ENCODE results near the gene ZNF597.
"Not testable (repeated sequence)": the region's sequence is repeated elsewhere in the genome, so short reads cannot be mapped to it uniquely, and the experiment has no call there.

The ZNF597 gene

GRCh38 chr16:3475604-3476375 lies 32.5 kb upstream of the ZNF597 start:
- DNase-seq, result no peak

GRCh38 chr16:3474870-3475269 lies 31.6 kb upstream of the ZNF597 start:
- not testable (repeated sequence) for DNase-seq

GRCh38 chr16:3474136-3474779 lies 31.0 kb upstream of the ZNF597 start:
- no peak for DNase-seq

GRCh38 chr16:3473596-3473943 lies 30.3 kb upstream of the ZNF597 start:
- DNase-seq, result not testable (repeated sequence)

- no peak for DNase-seq
These were observed 29.7 kb upstream of the ZNF597 start for GRCh38 chr16:3472878-3473595.

- no peak for DNase-seq
These were observed 28.3 kb upstream of the ZNF597 start for GRCh38 chr16:3471518-3472176.

DNA sequence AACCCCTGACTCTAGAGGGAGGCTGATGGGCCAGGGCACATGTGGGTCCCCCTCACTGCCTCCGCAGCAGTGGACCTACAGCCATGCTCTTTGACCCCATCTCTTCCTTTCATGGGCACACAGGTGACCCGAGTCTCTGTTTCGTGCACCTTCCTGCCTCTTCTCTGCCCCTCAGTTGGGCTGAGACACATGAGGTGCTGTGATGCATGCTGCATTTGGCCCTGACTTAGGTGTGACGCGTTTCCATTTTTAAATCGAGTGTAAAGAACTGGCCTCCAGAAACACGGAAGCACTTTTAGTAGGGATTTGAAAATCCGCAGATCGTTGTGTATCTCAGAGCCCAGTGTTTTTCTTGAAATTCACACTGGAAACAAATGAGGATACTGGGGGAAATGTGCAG lies 27.4 kb upstream of the ZNF597 start:
- no peak for DNase-seq

DNA sequence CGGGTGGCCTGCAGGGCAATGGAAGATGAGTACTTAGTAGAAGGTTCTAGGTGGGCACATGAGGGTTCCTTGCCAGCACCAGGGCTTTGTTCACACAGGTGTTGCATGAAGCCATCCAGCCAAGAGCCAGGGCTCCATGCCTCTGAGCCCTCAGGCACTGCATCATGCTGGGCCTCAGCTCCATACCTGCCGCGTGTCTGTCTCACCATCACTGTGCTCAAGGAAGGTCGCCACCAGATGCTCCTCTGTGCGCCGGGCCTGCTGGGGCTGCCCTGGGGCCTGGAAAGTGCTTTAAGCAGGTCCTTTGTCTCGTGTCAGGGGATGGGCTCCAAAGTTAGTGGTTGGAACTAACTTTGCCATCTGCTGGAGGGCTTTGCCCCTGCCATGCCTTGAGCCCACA lies 26.4 kb upstream of the ZNF597 start:
- DNase-seq, result no peak

DNA sequence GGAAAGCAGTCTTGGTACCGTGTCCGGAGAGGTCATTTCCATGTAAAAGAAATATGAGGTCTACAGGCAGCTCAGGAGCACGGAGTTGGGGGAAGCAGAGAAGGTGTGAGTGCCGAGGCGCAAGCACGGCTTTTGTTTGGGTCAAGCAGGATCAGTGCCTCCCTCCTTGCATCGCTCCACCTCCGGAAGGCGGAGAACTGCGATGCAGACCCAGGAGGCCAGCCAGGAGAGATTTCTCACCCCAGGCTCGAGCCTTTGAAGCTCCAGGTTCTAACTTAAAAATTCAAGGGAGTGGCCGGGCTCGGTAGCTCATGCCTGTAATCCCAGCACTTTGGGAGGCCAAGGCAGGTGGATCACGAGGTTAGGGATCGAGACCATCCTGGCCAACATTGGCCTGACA lies 25.2 kb upstream of the ZNF597 start:
- DNase-seq, result no peak

DNA sequence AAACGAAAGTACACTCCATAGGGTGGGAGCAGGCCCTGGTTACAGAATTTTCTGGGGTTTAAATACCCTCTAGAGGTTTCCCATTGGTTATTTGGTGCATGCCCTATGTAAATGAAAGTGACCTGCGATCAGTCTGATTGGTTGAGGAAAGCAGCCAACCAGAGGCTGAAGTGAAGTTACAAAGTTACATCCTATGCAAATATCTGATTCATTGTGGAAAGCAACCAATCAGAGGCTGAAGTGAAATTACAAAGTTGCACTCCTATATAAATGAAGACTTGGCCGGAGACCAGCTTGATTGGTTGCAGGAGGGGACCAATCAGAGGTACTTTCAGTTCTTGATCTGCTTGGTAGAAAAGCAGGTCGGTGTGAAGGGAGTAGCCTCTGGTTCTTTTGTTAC lies 24.6 kb upstream of the ZNF597 start:
- no peak for DNase-seq

- DNase-seq, result no peak
These were observed 23.9 kb upstream of the ZNF597 start for GRCh38 chr16:3467182-3467581.

- DNase-seq, result no peak
These were observed 22.7 kb upstream of the ZNF597 start for GRCh38 chr16:3465911-3466584.

GRCh38 chr16:3465301-3465700 lies 22.0 kb upstream of the ZNF597 start:
- DNase-seq, result no peak

DNA sequence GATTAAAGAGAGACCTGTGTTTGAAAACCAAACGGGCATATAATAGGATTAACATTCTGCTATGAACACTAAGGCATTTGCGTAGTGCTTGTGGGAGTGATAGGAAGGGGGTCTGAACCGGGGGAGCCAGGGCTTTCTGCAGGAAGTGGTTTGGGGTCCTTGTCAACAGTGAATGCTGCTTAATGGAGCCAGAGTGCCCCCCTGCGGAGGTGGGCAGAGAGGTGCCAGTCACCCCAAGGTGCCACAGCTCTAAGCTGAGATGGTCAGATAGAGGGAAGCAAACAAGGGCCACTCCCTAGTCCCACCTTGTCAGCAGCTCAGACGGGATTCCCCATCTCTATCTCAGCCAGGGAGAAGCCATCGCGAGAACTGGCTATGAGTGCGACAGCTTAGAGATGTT lies 17.8 kb upstream of the ZNF597 start:
- no peak for DNase-seq

GRCh38 chr16:3460585-3460984 lies 17.3 kb upstream of the ZNF597 start:
- no peak for DNase-seq

DNA sequence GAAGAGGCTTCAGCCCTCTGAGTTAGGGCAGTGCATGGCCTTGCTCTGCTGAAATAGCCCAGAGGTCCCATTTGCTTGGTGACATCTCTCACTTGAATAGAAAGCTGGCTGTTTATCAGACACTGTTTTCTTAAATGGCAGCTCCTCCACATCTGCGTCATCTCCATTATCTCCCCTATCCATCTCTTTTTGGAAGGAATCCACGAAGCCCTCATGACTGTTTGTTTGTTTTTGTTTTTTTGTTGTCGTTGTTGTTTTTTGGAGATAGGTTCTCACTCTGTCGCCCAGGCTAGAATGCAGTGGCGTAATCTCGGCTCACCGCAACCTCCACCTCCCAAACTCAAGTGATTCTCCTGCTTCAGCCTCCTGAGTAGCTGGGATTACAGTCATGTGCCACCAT lies 16.8 kb upstream of the ZNF597 start:
- DNase-seq, result no peak

DNA sequence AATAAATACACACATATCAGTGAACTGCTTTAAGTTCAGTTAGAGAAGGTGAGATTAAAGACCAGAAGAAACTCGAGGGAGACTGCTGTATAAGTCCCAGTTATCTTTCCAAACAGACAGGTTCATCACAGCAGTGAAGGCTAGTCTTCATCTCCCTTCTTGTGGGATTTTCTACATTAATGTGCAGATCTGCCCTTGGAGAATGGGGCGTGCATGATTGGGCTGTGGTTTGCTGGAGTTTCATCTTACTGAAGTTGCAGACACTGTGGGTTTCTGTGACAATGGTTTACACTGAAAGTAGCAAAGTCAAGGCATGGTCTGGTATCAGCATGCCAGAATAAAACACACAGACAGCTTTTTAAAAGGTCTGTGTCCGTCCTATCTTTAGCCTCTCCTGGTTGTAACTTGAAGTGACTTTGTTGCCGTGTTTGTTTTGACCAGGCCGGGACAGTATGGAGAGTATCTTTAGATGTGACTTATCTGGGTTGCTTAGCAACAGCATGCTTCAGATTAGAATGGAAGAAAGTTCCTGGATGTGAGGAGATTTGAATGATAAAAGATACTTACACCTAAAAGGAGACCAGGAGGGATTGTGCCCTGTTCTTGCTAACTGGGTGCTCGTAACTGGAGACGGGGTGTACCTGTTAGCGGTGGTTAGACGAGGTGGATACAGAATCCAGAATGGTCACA lies 16.2 kb upstream of the ZNF597 start:
- no peak for DNase-seq

DNA sequence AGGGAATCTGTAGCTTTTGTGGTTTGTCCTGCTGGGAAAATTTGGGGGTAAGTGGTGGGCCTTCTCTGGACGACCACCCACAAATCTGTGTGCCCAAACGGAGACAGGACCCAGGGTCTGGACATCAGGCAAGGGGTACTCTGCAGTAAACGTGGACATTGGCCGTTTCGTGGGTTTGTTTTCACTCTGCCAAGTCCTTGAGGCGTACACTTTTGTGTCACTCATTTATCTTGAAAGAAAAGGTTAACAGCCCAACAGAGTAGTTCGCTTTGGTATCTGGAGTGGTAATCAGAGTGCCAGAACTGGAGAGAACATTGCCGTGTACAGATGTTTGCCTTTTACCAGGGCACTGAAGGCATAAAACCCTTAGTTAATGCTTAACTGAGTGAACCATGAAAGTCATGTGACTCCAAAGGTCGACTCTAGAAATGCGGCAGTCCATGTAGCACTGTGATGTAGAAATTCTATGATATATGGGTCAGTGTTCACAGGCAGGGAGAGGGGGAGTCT lies 15.6 kb upstream of the ZNF597 start:
- peak; percentile 10 to 35 for DNase-seq

GRCh38 chr16:3458278-3458851 lies 15.1 kb upstream of the ZNF597 start:
- DNase-seq, result peak in 1 of 2 experiments; percentile 7

GRCh38 chr16:3457434-3458252 lies 14.3 kb upstream of the ZNF597 start:
- peak; percentile 46 to 88 for DNase-seq

- no peak for DNase-seq
These were observed 11.4 kb upstream of the ZNF597 start for GRCh38 chr16:3454631-3455147.

All from NCI-H526 (cell line).